PC-9 (cell line): ENCODE data around the gene PAK2. TPM values are rescaled to one million over a fixed set of nuclear protein-coding genes. Genes with fewer than 3 reads are reported as not detected.
A peak's percentile ranks its signal among the peaks of the same experiment; 100 is the strongest.

Experiments
- BruUV-seq: library from RNA; stranded (reverse); fragments of 400-500 nt; replicated peaks from 2 replicates; lab custom pipeline; 2021; lab: Mats Ljungman, UMichigan
- CTCF ChIA-PET: fragments of 300-600 bp; sonication (Branson Sonifier 250); formaldehyde crosslinking; loops from one replicate; lab custom pipeline; 2022; ENCODE audit warnings: antibody characterized with exemption; lab: Charles Lee
- POLR2A ChIA-PET: fragments of 300-600 bp; sonication (Branson Sonifier 250); formaldehyde crosslinking; loops from one replicate; lab custom pipeline; 2022; ENCODE audit warnings: antibody characterized with exemption; ENCODE audit not compliant: unreplicated experiment; lab: Charles Lee
- DNase-seq, 2 experiments: peaks; one replicate each; pipeline versions ENCODE4 v3.0.0 to v3.0.0-alpha.2; 2015 to 2022; ENCODE audit warnings: mixed read lengths in 1 of 2
- H2AFZ ChIP-seq: fragments of 200-600 bp; sonication (generic); 2 replicates; pipeline ENCODE4 v1.8.1; 2017; ENCODE audit warnings: antibody characterized with exemption
- H3F3A ChIP-seq: fragments of 200-600 bp; sonication (generic); 2 replicates; pipeline ENCODE4 v1.8.1; 2017; ENCODE audit warnings: antibody characterized with exemption, mild to moderate bottlenecking, low read depth; ENCODE audit not compliant: insufficient read depth
- H3K27ac ChIP-seq: fragments of 200-600 bp; sonication (generic); 2 replicates; pipeline ENCODE4 v1.6.1; 2016; ENCODE audit warnings: mixed run types
- H3K27me3 ChIP-seq: fragments of 200-600 bp; sonication (generic); 2 replicates; pipeline ENCODE4 v1.6.1; 2016; ENCODE audit warnings: low read depth, mixed run types; ENCODE audit not compliant: insufficient read depth
- H3K36me3 ChIP-seq: fragments of 200-600 bp; sonication (generic); 2 replicates; pipeline ENCODE4 v1.6.1; 2016; ENCODE audit warnings: low read depth, mixed run types
- H3K4me1 ChIP-seq: fragments of 200-600 bp; sonication (generic); replicated peaks from 2 replicates; pipeline ENCODE4 v1.6.1; 2016; ENCODE audit warnings: mixed run types; ENCODE audit not compliant: insufficient read depth
- H3K4me2 ChIP-seq: fragments of 200-600 bp; sonication (generic); 2 replicates; pipeline ENCODE4 v1.6.1; 2017; ENCODE audit warnings: mixed run types
- H3K4me3 ChIP-seq: fragments of 200-600 bp; sonication (generic); 2 replicates; pipeline ENCODE4 v1.6.1; 2016; ENCODE audit warnings: mixed run types
- H3K79me2 ChIP-seq: fragments of 200-600 bp; sonication (generic); 2 replicates; pipeline ENCODE4 v1.6.1; 2017; ENCODE audit warnings: low read depth, mixed run types
- H3K9me2 ChIP-seq: fragments of 200-600 bp; sonication (generic); 2 replicates; pipeline ENCODE4 v1.8.1; 2017; ENCODE audit warnings: mild to moderate bottlenecking; ENCODE audit not compliant: insufficient read depth
- H3K9me3 ChIP-seq: fragments of 200-600 bp; sonication (generic); 2 replicates; pipeline ENCODE4 v1.8.1; 2016; ENCODE audit warnings: low read depth; ENCODE audit not compliant: insufficient read depth
- H4K20me1 ChIP-seq: fragments of 200-600 bp; sonication (generic); 2 replicates; pipeline ENCODE4 v1.8.1; 2017; ENCODE audit not compliant: insufficient read depth
- EZH2 ChIP-seq: fragments of 200-600 bp; sonication (generic); IDR thresholded peaks from 2 replicates; pipeline ENCODE4 v1.8.0; 2017; ENCODE audit warnings: antibody characterized with exemption, low read depth
- intact Hi-C: fragments of 100-400 bp; cut with micrococcal nuclease; formaldehyde crosslinking; loops from one replicate; pipeline ENCODE4 v1.10.0; 2022; ENCODE audit not compliant: unreplicated experiment
- total RNA-seq: library from RNA; stranded (reverse); gene quantifications from 2 replicates; pipeline ENCODE4 v1.2.3, GENCODE V29; 2021
- TF ChIP-seq, protein P1 (sequence below): fragments of 200-600 bp; sonication (generic); conservative IDR thresholded peaks from 2 replicates; pipeline ENCODE4 v1.6.1; 2017; ENCODE audit warnings: mixed run types, antibody characterized with exemption, mild to moderate bottlenecking, moderate library complexity

Gene PAK2
- total RNA-seq, 1 experiment from 2014 or later: 78.6 TPM

DNA sequence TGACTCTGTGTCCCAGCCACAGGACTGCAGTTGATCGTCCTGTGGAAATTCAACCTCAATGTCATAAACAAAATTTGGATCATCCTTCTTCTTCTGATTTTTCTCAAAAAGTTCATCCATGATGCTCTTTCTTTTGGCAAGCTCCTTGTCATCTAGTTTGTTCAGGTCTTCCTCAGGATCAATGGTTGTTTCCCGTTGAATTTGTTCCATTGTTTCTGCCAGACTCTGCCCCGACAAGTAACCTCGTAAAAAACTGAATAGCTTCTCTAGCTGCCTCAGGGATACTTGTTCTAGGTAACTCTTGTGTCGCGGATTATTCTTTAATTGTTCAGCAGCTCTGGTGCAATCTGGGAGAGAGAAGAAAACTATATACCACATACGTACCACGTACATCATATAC is 32.1 kb upstream of the PAK2 start:
- ChIA-PET POLR2A (interaction anchor here (0.5 to 0.6 kb wide), 3 partner anchors 124 to 179 kb away, joined by 3 to 4 read pairs (median 3); no protein-coding TSS in a partner anchor), CTCF (no interaction called here)
- Histone ChIP-seq H3K27me3 (no peaks in the 10 kb centered on the region), H3F3A (peaks cover 10% of the 10 kb centered on the region), H3K4me1 (peaks cover 10% of the 10 kb centered on the region), H2AFZ (no peak overlapping the region), H3K9me3 (no peaks in the 10 kb centered on the region), H3K27ac (no peak overlapping the region), H3K79me2 (0 out of 2 replicates have a peak, but pooled peaks cover under 1% of the 10 kb centered on the region), H3K4me2 (no peak overlapping the region), H4K20me1 (no peaks in the 10 kb centered on the region), H3K36me3 (no peaks in the 10 kb centered on the region), H3K4me3 (no peak overlapping the region), H3K9me2 (no peaks in the 10 kb centered on the region)
- DNase-seq: no peak
- no peak for TF ChIP-seq EZH2
- intact Hi-C loops: no loop called here
- no TSS peak for BruUV-seq

GRCh38 chr3:196708467-196708866 is 31.2 kb upstream of the PAK2 start:
- H4K20me1 ChIP-seq: no peaks in the 10 kb centered on the region
- H3K36me3 ChIP-seq: no peaks in the 10 kb centered on the region
- no peaks in the 10 kb centered on the region for H3K9me3 ChIP-seq
- ChIA-PET POLR2A (interaction anchor here (0.6 kb wide), 1 partner anchor 576 kb away, joined by 4 read pairs; no protein-coding TSS in a partner anchor), CTCF (no interaction called here)
- no peak for TF ChIP-seq EZH2
- H2AFZ ChIP-seq: no peak overlapping the region
- no peaks in the 10 kb centered on the region for H3K27me3 ChIP-seq
- DNase-seq: peak in 1 of 2 experiments; percentile 67
- H3K4me2 ChIP-seq: no peak overlapping the region
- no peaks in the 10 kb centered on the region for H3K9me2 ChIP-seq
- peaks cover 16% of the 10 kb centered on the region for H3F3A ChIP-seq
- H3K27ac ChIP-seq: no peak overlapping the region
- H3K79me2 ChIP-seq: peaks cover 10% of the 10 kb centered on the region
- intact Hi-C loops: no loop called here
- BruUV-seq: no TSS peak
- peaks cover 16% of the 10 kb centered on the region for H3K4me1 ChIP-seq
- H3K4me3 ChIP-seq: no peak overlapping the region

GRCh38 chr3:196711838-196712513 is 27.7 kb upstream of the PAK2 start, which contains the start of the genes CEP19 and PIGX:
Gene CEP19 (minus strand): TSS chr3:196712250. CDS start chr3:196708657, 3,593 bp downstream.
Gene PIGX (plus strand): TSS chr3:196712377.
- TF ChIP-seq, protein P1, sequence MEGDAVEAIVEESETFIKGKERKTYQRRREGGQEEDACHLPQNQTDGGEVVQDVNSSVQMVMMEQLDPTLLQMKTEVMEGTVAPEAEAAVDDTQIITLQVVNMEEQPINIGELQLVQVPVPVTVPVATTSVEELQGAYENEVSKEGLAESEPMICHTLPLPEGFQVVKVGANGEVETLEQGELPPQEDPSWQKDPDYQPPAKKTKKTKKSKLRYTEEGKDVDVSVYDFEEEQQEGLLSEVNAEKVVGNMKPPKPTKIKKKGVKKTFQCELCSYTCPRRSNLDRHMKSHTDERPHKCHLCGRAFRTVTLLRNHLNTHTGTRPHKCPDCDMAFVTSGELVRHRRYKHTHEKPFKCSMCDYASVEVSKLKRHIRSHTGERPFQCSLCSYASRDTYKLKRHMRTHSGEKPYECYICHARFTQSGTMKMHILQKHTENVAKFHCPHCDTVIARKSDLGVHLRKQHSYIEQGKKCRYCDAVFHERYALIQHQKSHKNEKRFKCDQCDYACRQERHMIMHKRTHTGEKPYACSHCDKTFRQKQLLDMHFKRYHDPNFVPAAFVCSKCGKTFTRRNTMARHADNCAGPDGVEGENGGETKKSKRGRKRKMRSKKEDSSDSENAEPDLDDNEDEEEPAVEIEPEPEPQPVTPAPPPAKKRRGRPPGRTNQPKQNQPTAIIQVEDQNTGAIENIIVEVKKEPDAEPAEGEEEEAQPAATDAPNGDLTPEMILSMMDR: no peak
- TF ChIP-seq EZH2: no peak
- Histone ChIP-seq H4K20me1 (no peaks in the 10 kb centered on the region), H3K79me2 (peaks cover 12% of the 10 kb centered on the region), H3K4me3 (peak within 1 kb of the TSS; percentile 93), H3K4me1 (peaks cover 18% of the 10 kb centered on the region), H3K27ac (peak within 1 kb of the TSS; percentile 43), H3F3A (peaks cover 16% of the 10 kb centered on the region), H3K4me2 (peak within 1 kb of the TSS; percentile 91), H3K9me2 (no peaks in the 10 kb centered on the region), H3K36me3 (no peaks in the 10 kb centered on the region), H3K9me3 (no peaks in the 10 kb centered on the region), H2AFZ (peak within 1 kb of the TSS; percentile 99), H3K27me3 (no peaks in the 10 kb centered on the region)
- peak; percentile 67 to 94 for DNase-seq
- intact Hi-C loops: loop anchor here (5.0 kb wide), 1 partner anchor 230 kb away; the partner anchor contains the start of gene NCBP2
- POLR2A ChIA-PET: interaction anchor here (0.6 to 1.0 kb wide), 2 partner anchors 28 to 103 kb away, joined by 4 read pairs; partner anchors contain the start of gene PAK2
- CTCF ChIA-PET: interaction anchor here (0.6 to 1.2 kb wide), 3 partner anchors 28 to 102 kb away, joined by 3 to 4 read pairs (median 3); partner anchors contain the start of gene PAK2
- BruUV-seq: TSS peak; percentile 71
